Fibroblast of lung (primary cell): ENCODE measurements around the gene ANXA6. TPM values are rescaled to one million over a fixed set of nuclear protein-coding genes. Genes with fewer than 3 reads are reported as not detected.
A peak's percentile ranks its signal among the peaks of the same experiment; 100 is the strongest.

Experiments used
- DNase-seq, 2 donors: peaks; one replicate each; pipeline versions ENCODE4 v3.0.0 to v3.0.0-alpha.2; 2010; ENCODE audit warnings: low read depth in 2 of 2
- H2AFZ ChIP-seq: 2 replicates; pipeline ENCODE4 v1.5.1; 2012; ENCODE audit warnings: low read length, control low read depth, inconsistent platforms
- H3K27ac ChIP-seq: 2 replicates; pipeline ENCODE4 v1.5.1; 2011; ENCODE audit warnings: low read length, control low read depth; ENCODE audit not compliant: insufficient read depth
- H3K27me3 ChIP-seq: 2 replicates; pipeline ENCODE4 v1.5.1; 2011; ENCODE audit warnings: mild to moderate bottlenecking, low read length; ENCODE audit not compliant: control insufficient read depth, insufficient read depth
- H3K36me3 ChIP-seq: 2 replicates; pipeline ENCODE4 v1.5.1; 2011; ENCODE audit warnings: low read length; ENCODE audit not compliant: control insufficient read depth, insufficient read depth
- H3K4me1 ChIP-seq: 2 replicates; pipeline ENCODE4 v1.5.1; 2011; ENCODE audit warnings: low read length; ENCODE audit not compliant: control insufficient read depth, insufficient read depth; ENCODE audit errors: extremely low read depth
- H3K4me2 ChIP-seq: 2 replicates; pipeline ENCODE4 v1.5.1; 2011; ENCODE audit warnings: low read length, control low read depth; ENCODE audit not compliant: insufficient read depth; ENCODE audit errors: extremely low read depth
- H3K4me3 ChIP-seq, 4 experiments: fragments of 200-600 bp in 1 of 4; sonication (generic) in 1 of 4; replicated peaks in 1 of 4; 2 replicates each; pipeline ENCODE4 v1.5.1; 2011 to 2016; ENCODE audit warnings: low read length in 4 of 4, low read depth in 3 of 4, mild to moderate bottlenecking in 3 of 4, control low read depth in 2 of 4, inconsistent platforms in 1 of 4, mixed read lengths in 1 of 4; ENCODE audit not compliant: insufficient read depth in 1 of 4; ENCODE audit errors: control extremely low read depth in 1 of 4
- H3K79me2 ChIP-seq: 2 replicates; pipeline ENCODE4 v1.5.1; 2012; ENCODE audit warnings: mild to moderate bottlenecking, low read length, inconsistent platforms; ENCODE audit not compliant: control insufficient read depth, insufficient read depth
- H3K9ac ChIP-seq: 2 replicates; pipeline ENCODE4 v1.5.1; 2011; ENCODE audit warnings: mild to moderate bottlenecking, low read length, control low read depth; ENCODE audit not compliant: insufficient read depth
- H3K9me3 ChIP-seq: 2 replicates; pipeline ENCODE4 v1.5.1; 2012; ENCODE audit warnings: low read depth, low read length; ENCODE audit not compliant: control insufficient read depth, insufficient read depth
- H4K20me1 ChIP-seq: 2 replicates; pipeline ENCODE4 v1.5.1; 2011; ENCODE audit warnings: low read length; ENCODE audit not compliant: control insufficient read depth, insufficient read depth; ENCODE audit errors: extremely low read depth
- EZH2 ChIP-seq: IDR thresholded peaks from 2 replicates; pipeline ENCODE4 v1.5.1; 2012; ENCODE audit warnings: low read length, control low read depth, mild to moderate bottlenecking; ENCODE audit errors: missing control alignments
- polyA plus RNA-seq, 2 donors: library from polyadenylated mRNA; depleted of rRNA in 1 of 2; stranded (reverse) in 1 of 2; unstranded in 1 of 2; fragments of >200 nt; gene quantifications; 2 replicates each; pipeline ENCODE4 v1.2.1, GENCODE V29; 2011 to 2012; ENCODE audit warnings: missing spikeins in 1 of 2
- total RNA-seq: library from RNA; depleted of rRNA; stranded (reverse); fragments of >200 nt; gene quantifications from 2 replicates; pipeline ENCODE4 v1.2.1, GENCODE V29; 2014
- TF ChIP-seq, protein P1 (sequence below), 2 donors: IDR thresholded peaks in 1 of 2; conservative IDR thresholded peaks in 1 of 2; 1 replicate in 1 of 2; 2 replicates in 1 of 2; pipeline ENCODE4 v1.5.1; 2011 to 2012; ENCODE audit warnings: low read length in 2 of 2, control low read depth in 1 of 2, inconsistent platforms in 1 of 2, low read depth in 1 of 2, mild to moderate bottlenecking in 1 of 2

Gene ANXA6
- total and polyA plus RNA-seq, 2 donors (not counting 1 experiment from before 2014, with no cell fraction given) = 591 to 615 TPM

- Histone ChIP-seq H3K36me3 (peaks cover 1% of the 10 kb centered on the region), H2AFZ (no peak overlapping the region), H3K27me3 (no peaks in the 10 kb centered on the region), H3K4me3 (no peak overlapping the region), H4K20me1 (peaks cover 3% of the 10 kb centered on the region), H3K27ac (no peak overlapping the region), H3K79me2 (peaks cover 11% of the 10 kb centered on the region), H3K4me1 (peaks cover 27% of the 10 kb centered on the region), H3K9ac (no peak overlapping the region), H3K4me2 (no peak overlapping the region), H3K9me3 (no peaks in the 10 kb centered on the region)
- TF ChIP-seq, protein P1, sequence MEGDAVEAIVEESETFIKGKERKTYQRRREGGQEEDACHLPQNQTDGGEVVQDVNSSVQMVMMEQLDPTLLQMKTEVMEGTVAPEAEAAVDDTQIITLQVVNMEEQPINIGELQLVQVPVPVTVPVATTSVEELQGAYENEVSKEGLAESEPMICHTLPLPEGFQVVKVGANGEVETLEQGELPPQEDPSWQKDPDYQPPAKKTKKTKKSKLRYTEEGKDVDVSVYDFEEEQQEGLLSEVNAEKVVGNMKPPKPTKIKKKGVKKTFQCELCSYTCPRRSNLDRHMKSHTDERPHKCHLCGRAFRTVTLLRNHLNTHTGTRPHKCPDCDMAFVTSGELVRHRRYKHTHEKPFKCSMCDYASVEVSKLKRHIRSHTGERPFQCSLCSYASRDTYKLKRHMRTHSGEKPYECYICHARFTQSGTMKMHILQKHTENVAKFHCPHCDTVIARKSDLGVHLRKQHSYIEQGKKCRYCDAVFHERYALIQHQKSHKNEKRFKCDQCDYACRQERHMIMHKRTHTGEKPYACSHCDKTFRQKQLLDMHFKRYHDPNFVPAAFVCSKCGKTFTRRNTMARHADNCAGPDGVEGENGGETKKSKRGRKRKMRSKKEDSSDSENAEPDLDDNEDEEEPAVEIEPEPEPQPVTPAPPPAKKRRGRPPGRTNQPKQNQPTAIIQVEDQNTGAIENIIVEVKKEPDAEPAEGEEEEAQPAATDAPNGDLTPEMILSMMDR (conservative IDR thresholded peaks at IDR 0.05 in 1 of 2, IDR thresholded peaks at IDR 0.05 in 1 of 2; ENCODE audit: low read depth in 1 of 2, low read length in 2 of 2) = no peak
- no peak for TF ChIP-seq EZH2
- no peak for DNase-seq
Measured at GRCh38 chr5:151073280-151073679, 84.3 kb downstream of the ANXA6 start.

- TF ChIP-seq, protein P1 (conservative IDR thresholded peaks at IDR 0.05 in 1 of 2, IDR thresholded peaks at IDR 0.05 in 1 of 2; ENCODE audit: low read depth in 1 of 2, low read length in 2 of 2) = no peak
- DNase-seq = peak; percentile 28 to 92
- Histone ChIP-seq H4K20me1 (peaks cover 4% of the 10 kb centered on the region), H3K4me2 (no peak overlapping the region), H3K79me2 (peaks cover 9% of the 10 kb centered on the region), H3K9me3 (no peaks in the 10 kb centered on the region), H3K9ac (no peak overlapping the region), H3K27ac (no peak overlapping the region), H2AFZ (no peak overlapping the region), H3K4me3 (no peak overlapping the region), H3K4me1 (peaks cover 27% of the 10 kb centered on the region), H3K27me3 (no peaks in the 10 kb centered on the region), H3K36me3 (peaks cover 1% of the 10 kb centered on the region)
Measured at GRCh38 chr5:151072630-151073025, 85.0 kb downstream of the ANXA6 start.

DNA sequence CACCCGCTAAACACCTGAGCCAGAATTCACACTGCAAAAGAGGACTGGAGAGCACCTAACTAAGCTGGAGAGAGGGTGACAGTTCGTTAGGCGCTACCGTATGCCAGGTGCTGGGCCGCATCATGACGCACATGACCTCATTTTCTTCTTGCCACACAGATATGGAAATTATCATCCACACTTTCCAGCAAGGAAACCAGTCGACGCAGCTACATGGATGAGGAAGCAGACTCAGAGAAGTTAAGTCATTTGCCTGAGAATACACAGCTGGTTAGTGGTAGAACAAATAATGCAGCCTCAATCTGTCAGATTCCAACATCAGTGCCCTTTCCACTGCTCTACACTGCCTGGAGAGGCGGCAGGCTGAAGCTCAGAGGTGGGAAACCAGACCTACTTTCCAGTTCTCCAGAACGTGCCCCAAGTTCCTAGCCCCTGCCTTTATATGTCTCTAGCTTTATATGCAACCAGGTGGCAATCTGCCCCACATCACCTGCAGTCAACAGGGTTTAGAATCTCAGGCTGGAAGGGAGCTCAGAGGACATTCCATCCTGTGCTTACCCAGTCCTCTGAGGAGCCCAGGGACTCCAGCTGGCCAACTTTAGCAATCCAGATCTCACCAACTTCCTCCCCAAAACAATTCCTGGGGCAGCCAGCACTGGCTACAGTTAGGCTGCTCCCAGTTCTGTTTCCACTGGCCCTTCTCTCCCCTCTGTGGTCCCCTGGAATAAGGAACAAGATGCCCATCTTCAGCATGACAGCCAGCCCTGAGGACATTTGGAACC is 85.5 kb downstream of the ANXA6 start:
- Histone ChIP-seq H4K20me1 (peaks cover 4% of the 10 kb centered on the region), H2AFZ (no peak overlapping the region), H3K4me1 (peaks cover 27% of the 10 kb centered on the region), H3K4me3 (no peak overlapping the region), H3K4me2 (no peak overlapping the region), H3K27me3 (no peaks in the 10 kb centered on the region), H3K36me3 (peaks cover 3% of the 10 kb centered on the region), H3K9me3 (no peaks in the 10 kb centered on the region), H3K9ac (no peak overlapping the region), H3K79me2 (peaks cover 6% of the 10 kb centered on the region), H3K27ac (no peak overlapping the region)
- TF ChIP-seq, protein P1 (conservative IDR thresholded peaks at IDR 0.05 in 1 of 2, IDR thresholded peaks at IDR 0.05 in 1 of 2; ENCODE audit: low read depth in 1 of 2, low read length in 2 of 2) = no peak
- TF ChIP-seq EZH2 = no peak
- DNase-seq = no peak
